Right lobe of liver (tissue), 4 donors: ENCODE results near the gene HACD2.

Source experiments
- POLR2A ChIP-seq: fragments of 450-650 bp; IDR thresholded peaks from one replicate; pipeline ENCODE4 v1.6.1; 2017; ENCODE audit warnings: antibody characterized with exemption, mild to moderate bottlenecking
- TF ChIP-seq, protein P1 (sequence below), 4 donors: fragments of 200-600 bp in 3 of 4; fragments of 450-650 bp in 1 of 4; IDR thresholded peaks; one replicate each; pipeline versions ENCODE4 v1.5.1 to v1.8.0; 2016 to 2022; ENCODE audit warnings: antibody characterized with exemption in 4 of 4, mild to moderate bottlenecking in 2 of 4
- donor health status: DM: no; HTN: no; CAD: no.
- donor health status: DM: no; HTN: no; CAD: no.
- donor health status: DM: no; HTN: yes; CAD: no.

DNA sequence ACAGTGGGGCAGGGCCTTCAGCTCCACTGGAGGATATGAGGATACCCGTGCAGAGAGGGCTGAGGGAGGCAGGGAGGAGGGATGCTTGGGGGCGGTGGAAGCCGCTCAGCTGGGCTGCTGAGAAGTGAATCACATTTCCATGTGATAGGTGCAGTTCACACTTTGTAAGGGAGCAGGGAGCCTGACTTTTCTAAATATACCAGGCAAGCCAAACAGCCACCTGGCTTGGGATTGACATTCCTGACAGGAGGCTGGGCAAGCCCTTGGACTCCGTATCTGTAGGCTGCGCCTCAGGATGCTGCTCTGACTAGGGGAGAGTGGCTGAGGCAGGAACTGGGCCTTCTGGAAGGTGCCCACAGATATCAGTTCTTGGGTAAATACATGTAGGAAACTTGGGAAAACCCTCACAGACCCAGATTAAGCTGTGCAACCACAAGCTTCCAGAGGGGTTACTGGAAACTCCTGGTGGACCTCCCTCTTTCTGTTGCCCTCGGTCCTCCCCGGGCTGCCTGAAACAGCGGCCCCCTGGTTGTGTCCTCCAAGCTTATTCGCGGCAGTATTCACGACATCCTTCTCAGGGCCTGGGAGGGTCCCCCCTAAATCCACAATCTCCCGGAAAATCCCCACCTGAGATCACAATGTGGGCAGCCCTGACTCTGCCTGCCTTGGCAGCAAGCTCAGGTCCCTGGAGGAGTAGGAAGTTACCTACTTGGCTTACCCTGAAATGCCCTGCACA is 103.0 kb downstream of the HACD2 start:
- TF ChIP-seq POLR2A: no peak
- TF ChIP-seq, protein P1, sequence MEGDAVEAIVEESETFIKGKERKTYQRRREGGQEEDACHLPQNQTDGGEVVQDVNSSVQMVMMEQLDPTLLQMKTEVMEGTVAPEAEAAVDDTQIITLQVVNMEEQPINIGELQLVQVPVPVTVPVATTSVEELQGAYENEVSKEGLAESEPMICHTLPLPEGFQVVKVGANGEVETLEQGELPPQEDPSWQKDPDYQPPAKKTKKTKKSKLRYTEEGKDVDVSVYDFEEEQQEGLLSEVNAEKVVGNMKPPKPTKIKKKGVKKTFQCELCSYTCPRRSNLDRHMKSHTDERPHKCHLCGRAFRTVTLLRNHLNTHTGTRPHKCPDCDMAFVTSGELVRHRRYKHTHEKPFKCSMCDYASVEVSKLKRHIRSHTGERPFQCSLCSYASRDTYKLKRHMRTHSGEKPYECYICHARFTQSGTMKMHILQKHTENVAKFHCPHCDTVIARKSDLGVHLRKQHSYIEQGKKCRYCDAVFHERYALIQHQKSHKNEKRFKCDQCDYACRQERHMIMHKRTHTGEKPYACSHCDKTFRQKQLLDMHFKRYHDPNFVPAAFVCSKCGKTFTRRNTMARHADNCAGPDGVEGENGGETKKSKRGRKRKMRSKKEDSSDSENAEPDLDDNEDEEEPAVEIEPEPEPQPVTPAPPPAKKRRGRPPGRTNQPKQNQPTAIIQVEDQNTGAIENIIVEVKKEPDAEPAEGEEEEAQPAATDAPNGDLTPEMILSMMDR (IDR thresholded peaks at IDR 0.05): no peak
